NCI-H2196 treated with DMSO at 0.1 percent for 48 hours (cell line): Measurements from ENCODE around the gene C4orf17.
A peak's percentile ranks its signal among the peaks of the same experiment; 100 is the strongest.

ENCODE experiments used
- DNase-seq: peaks from one replicate; lab custom pipeline; 2025; ENCODE audit not compliant: unreplicated experiment; lab: John Stamatoyannopoulos, UW

The C4orf17 gene

GRCh38 chr4:99536848-99537247 lies 26.0 kb downstream of the C4orf17 start:
- DNase-seq, result no peak

- DNase-seq, result no peak
Measured at GRCh38 chr4:99537674-99538073, 26.9 kb downstream of the C4orf17 start.

- no peak for DNase-seq
Measured at GRCh38 chr4:99540277-99540939, 29.6 kb downstream of the C4orf17 start.

- DNase-seq, result no peak
Measured at GRCh38 chr4:99552872-99553271, 42.1 kb downstream of the C4orf17 start.

GRCh38 chr4:99563310-99564186 lies 52.7 kb downstream of the C4orf17 start, which contains the start of gene TRMT10A:
Gene TRMT10A, minus strand, starts transcription at chr4:99564039. Its CDS starts 4,701 bp downstream, at chr4:99559338.
- DNase-seq, result peak; percentile 76

GRCh38 chr4:99564921-99565320 lies 54.1 kb downstream of the C4orf17 start:
- peak; percentile 11 for DNase-seq

GRCh38 chr4:99571883-99572282 lies 61.1 kb downstream of the C4orf17 start:
- DNase-seq, result no peak

- no peak for DNase-seq
Measured at GRCh38 chr4:99572527-99573240, 61.9 kb downstream of the C4orf17 start.

- no peak for DNase-seq
Measured at GRCh38 chr4:99573735-99574368, 63.0 kb downstream of the C4orf17 start.

- no peak for DNase-seq
Measured at GRCh38 chr4:99574530-99575324, 63.9 kb downstream of the C4orf17 start, which contains the start of gene MTTP. Gene MTTP, plus strand, starts transcription at chr4:99574824. Its CDS starts 86 bp downstream, at chr4:99574910.

GRCh38 chr4:99578714-99579113 lies 67.9 kb downstream of the C4orf17 start:
- no peak for DNase-seq

- DNase-seq, result no peak
Measured at GRCh38 chr4:99585516-99585915, 74.7 kb downstream of the C4orf17 start.

GRCh38 chr4:99586322-99586721 lies 75.5 kb downstream of the C4orf17 start:
- no peak for DNase-seq

- no peak for DNase-seq
Measured at GRCh38 chr4:99586797-99587196, 76.0 kb downstream of the C4orf17 start.

GRCh38 chr4:99587309-99587708 lies 76.5 kb downstream of the C4orf17 start:
- no peak for DNase-seq

- DNase-seq, result no peak
Measured at GRCh38 chr4:99587803-99588202, 77.0 kb downstream of the C4orf17 start.

GRCh38 chr4:99591757-99592156 lies 80.9 kb downstream of the C4orf17 start:
- DNase-seq, result no peak
